Measurements from ENCODE around the gene HECA. TPM values are rescaled to one million over a fixed set of nuclear protein-coding genes. Genes with fewer than 3 reads are reported as not detected.

Gene HECA
- total and polyA plus RNA-seq, 2 experiments from 2014 or later: 2.9 to 22.5 TPM

- TF ChIP-seq EZH2phosphoT487 (IDR thresholded peaks at IDR 0.05; ENCODE audit: insufficient read depth, low read depth): no peak
- no peak for TF ChIP-seq EZH2 (IDR thresholded peaks at IDR 0.05; ENCODE audit: insufficient read depth, poor library complexity, severe bottlenecking)
- DNase-seq: no peak
- H3K27ac ChIP-seq: no peak overlapping the region
- peaks cover 11% of the 10 kb centered on the region for H3K4me1 ChIP-seq (ENCODE audit: insufficient read depth)
- no peaks in the 10 kb centered on the region for H3K9me3 ChIP-seq (ENCODE audit: low read depth)
- no peaks in the 10 kb centered on the region for H3K27me3 ChIP-seq (replicated peaks; ENCODE audit: insufficient read depth)
- H3F3A ChIP-seq (ENCODE audit: insufficient read depth): no peaks in the 10 kb centered on the region
- peaks cover 13% of the 10 kb centered on the region; the same call in 1 of the 2 replicates for H4K20me1 ChIP-seq (ENCODE audit: insufficient read depth)
- whole genome bisulfite sequencing, 2 experiments (ENCODE audit: low coverage in 1 of 2, low lambda C conversion rate in 2 of 2, missing lambda C conversion rate in 2 of 2): 71 to 74% methylated on average over 7 of the region's 7 CpGs
- no peak overlapping the region for H3K4me3 ChIP-seq
- no peak overlapping the region for H2AFZ ChIP-seq
- no peak overlapping the region for H3K9ac ChIP-seq
- in situ Hi-C loops (cut with MboI): no loop called here
- H3K36me3 ChIP-seq (ENCODE audit: low read depth): no peaks in the 10 kb centered on the region
- H3K9me2 ChIP-seq (ENCODE audit: insufficient read depth): no peaks in the 10 kb centered on the region
- H3K4me2 ChIP-seq (ENCODE audit: unreplicated experiment): no peak overlapping the region
- H3K79me2 ChIP-seq (ENCODE audit: insufficient read depth): peaks cover 97% of the 10 kb centered on the region
These were observed 13.8 kb downstream of the HECA start for GRCh38 chr6:139148557-139149235.

DNA sequence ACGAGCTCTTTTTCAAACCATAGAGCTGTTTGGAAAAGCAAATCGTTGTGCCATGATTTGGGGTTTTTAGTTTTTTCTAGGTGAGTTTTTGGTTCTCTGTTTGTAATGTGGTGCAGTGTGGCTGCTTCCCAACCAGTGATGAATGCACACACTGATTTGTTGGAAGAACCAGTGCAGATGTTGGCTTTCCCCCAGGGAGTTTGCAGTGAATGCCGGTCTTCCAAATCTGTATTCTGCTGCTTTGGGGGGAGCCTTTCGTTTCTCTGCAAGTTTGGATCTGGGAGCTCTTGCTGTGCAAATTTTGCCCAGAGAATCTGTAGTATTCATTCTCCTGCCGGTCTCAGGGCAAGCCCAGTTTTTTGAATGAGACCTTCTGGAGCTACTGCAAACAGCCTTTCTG lies 14.5 kb downstream of the HECA start:
- peaks cover 95% of the 10 kb centered on the region for H3K79me2 ChIP-seq (ENCODE audit: insufficient read depth)
- no peak overlapping the region for H3K27ac ChIP-seq
- WGBS, 2 experiments (ENCODE audit: low coverage in 1 of 2, low lambda C conversion rate in 2 of 2, missing lambda C conversion rate in 2 of 2): 71% methylated on average over 5 of the region's 5 CpGs
- H3K27me3 ChIP-seq (replicated peaks; ENCODE audit: insufficient read depth): no peaks in the 10 kb centered on the region
- no peak overlapping the region for H3K9ac ChIP-seq
- no peak overlapping the region for H2AFZ ChIP-seq
- H3K9me3 ChIP-seq (ENCODE audit: low read depth): no peaks in the 10 kb centered on the region
- DNase-seq: no peak
- in situ Hi-C loops (cut with MboI): no loop called here
- no peak overlapping the region for H3K4me3 ChIP-seq
- no peaks in the 10 kb centered on the region for H3K9me2 ChIP-seq (ENCODE audit: insufficient read depth)
- no peak for TF ChIP-seq EZH2phosphoT487 (IDR thresholded peaks at IDR 0.05; ENCODE audit: insufficient read depth, low read depth)
- TF ChIP-seq EZH2 (IDR thresholded peaks at IDR 0.05; ENCODE audit: insufficient read depth, poor library complexity, severe bottlenecking): no peak
- peaks cover 13% of the 10 kb centered on the region; the same call in 1 of the 2 replicates for H4K20me1 ChIP-seq (ENCODE audit: insufficient read depth)
- H3F3A ChIP-seq (ENCODE audit: insufficient read depth): 0 out of 2 replicates have a peak, but pooled peaks cover 5% of the 10 kb centered on the region
- no peak overlapping the region for H3K4me2 ChIP-seq (ENCODE audit: unreplicated experiment)
- H3K36me3 ChIP-seq (ENCODE audit: low read depth): no peaks in the 10 kb centered on the region
- peaks cover 17% of the 10 kb centered on the region for H3K4me1 ChIP-seq (ENCODE audit: insufficient read depth)

GRCh38 chr6:139150920-139151319 lies 16.0 kb downstream of the HECA start:
- Histone ChIP-seq H3F3A (ENCODE audit: insufficient read depth) (0 out of 2 replicates have a peak, but pooled peaks cover 5% of the 10 kb centered on the region), H4K20me1 (ENCODE audit: insufficient read depth) (peaks cover 10% of the 10 kb centered on the region; the same call in 1 of the 2 replicates), H3K36me3 (ENCODE audit: low read depth) (no peaks in the 10 kb centered on the region), H2AFZ (no peak overlapping the region), H3K79me2 (ENCODE audit: insufficient read depth) (peaks cover 92% of the 10 kb centered on the region), H3K4me3 (no peak overlapping the region), H3K9me3 (ENCODE audit: low read depth) (no peaks in the 10 kb centered on the region), H3K27me3 (replicated peaks; ENCODE audit: insufficient read depth) (no peaks in the 10 kb centered on the region), H3K4me2 (ENCODE audit: unreplicated experiment) (no peak overlapping the region), H3K4me1 (ENCODE audit: insufficient read depth) (peaks cover 21% of the 10 kb centered on the region), H3K27ac (no peak overlapping the region), H3K9ac (no peak overlapping the region), H3K9me2 (ENCODE audit: insufficient read depth) (no peaks in the 10 kb centered on the region)
- TF ChIP-seq EZH2 (IDR thresholded peaks at IDR 0.05; ENCODE audit: insufficient read depth, poor library complexity, severe bottlenecking) (no peak), EZH2phosphoT487 (IDR thresholded peaks at IDR 0.05; ENCODE audit: insufficient read depth, low read depth) (no peak)
- no peak for DNase-seq
- WGBS, 2 experiments (ENCODE audit: low coverage in 1 of 2, low lambda C conversion rate in 2 of 2, missing lambda C conversion rate in 2 of 2): 87 to 96% methylated on average over 3 of the region's 3 CpGs
- in situ Hi-C loops (cut with MboI): no loop called here

DNA sequence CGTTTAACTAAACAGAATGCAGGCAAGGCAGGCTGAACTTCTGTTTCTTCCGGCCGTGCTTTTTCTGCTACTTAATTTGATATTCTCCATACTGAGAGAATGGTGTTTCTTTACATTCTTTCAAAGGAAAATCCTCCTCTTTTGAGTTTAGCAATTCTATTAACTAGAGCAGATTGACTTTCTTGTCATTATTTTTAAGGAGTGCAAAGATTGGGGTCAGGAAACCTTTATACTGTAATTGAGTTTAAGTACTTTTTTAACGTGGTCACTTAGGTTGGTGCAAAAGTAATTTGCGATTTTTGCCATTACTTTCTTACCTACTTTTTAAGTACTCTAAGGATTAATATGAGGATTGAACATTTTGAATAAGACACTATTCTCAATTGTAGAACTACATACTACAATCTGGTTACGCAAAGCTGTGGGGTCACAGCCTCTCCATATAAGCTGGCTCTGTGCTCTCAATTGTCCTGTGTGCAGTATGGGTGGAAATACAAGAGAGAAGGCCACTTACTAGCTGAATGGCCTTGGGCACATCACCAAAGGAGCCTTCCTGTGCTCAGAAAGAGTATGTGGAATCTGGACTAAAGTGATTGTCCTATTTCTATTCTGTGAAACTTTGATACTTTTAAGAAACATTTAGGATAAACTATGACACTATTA lies 16.7 kb downstream of the HECA start:
- Histone ChIP-seq H3K4me3 (no peak overlapping the region), H3K9me3 (ENCODE audit: low read depth) (no peaks in the 10 kb centered on the region), H3K79me2 (ENCODE audit: insufficient read depth) (peaks cover 92% of the 10 kb centered on the region), H2AFZ (no peak overlapping the region), H3K27me3 (replicated peaks; ENCODE audit: insufficient read depth) (no peaks in the 10 kb centered on the region), H3K9me2 (ENCODE audit: insufficient read depth) (no peaks in the 10 kb centered on the region), H3K36me3 (ENCODE audit: low read depth) (no peaks in the 10 kb centered on the region), H3K9ac (no peak overlapping the region), H3K4me1 (ENCODE audit: insufficient read depth) (peaks cover 21% of the 10 kb centered on the region), H3K4me2 (ENCODE audit: unreplicated experiment) (no peak overlapping the region), H3K27ac (no peak overlapping the region), H4K20me1 (ENCODE audit: insufficient read depth) (peaks cover 14% of the 10 kb centered on the region; the same call in 1 of the 2 replicates), H3F3A (ENCODE audit: insufficient read depth) (0 out of 2 replicates have a peak, but pooled peaks cover 5% of the 10 kb centered on the region)
- WGBS, 2 experiments (ENCODE audit: low coverage in 1 of 2, low lambda C conversion rate in 2 of 2, missing lambda C conversion rate in 2 of 2): 89 to 92% methylated on average over 6 of the region's 6 CpGs
- in situ Hi-C loops (cut with MboI): no loop called here
- TF ChIP-seq EZH2 (IDR thresholded peaks at IDR 0.05; ENCODE audit: insufficient read depth, poor library complexity, severe bottlenecking): no peak
- no peak for TF ChIP-seq EZH2phosphoT487 (IDR thresholded peaks at IDR 0.05; ENCODE audit: insufficient read depth, low read depth)
- no peak for DNase-seq
